HepG2 (cell line): Measurements from ENCODE around the gene KCNT2. TPM values are rescaled to one million over a fixed set of nuclear protein-coding genes. Genes with fewer than 3 reads are reported as not detected.

Source experiments
- ATAC-seq: fragments of 200-7000 bp; cut with Tn5 transposase; 3 replicates; pipeline ENCODE4 v1.9.1; 2020; ENCODE audit warnings: mild to moderate bottlenecking, moderate library complexity
- BruUV-seq: library from RNA; stranded (reverse); fragments of 400-500 nt; replicated peaks from 2 replicates; lab custom pipeline; 2021; lab: Mats Ljungman, UMichigan
- CTCF ChIA-PET: fragments of 300-600 bp; formaldehyde crosslinking; extraction: SDS; loops from one replicate; lab custom pipeline; 2021; ENCODE audit warnings: low total read pairs, inconsistent platforms, low intra/inter-chr PET ratio; lab: Yijun Ruan, JAX
- POLR2A ChIA-PET: fragments of 350-600 bp; sonication (Branson Sonifier 250); formaldehyde crosslinking; loops from one replicate; lab custom pipeline; 2020; ENCODE audit warnings: antibody characterized with exemption, inconsistent platforms; lab: Yijun Ruan, JAX
- DNase-seq: peaks from one replicate; pipeline ENCODE4 v3.0.0-alpha.2; 2015; ENCODE audit warnings: low spot score
- FAIRE-seq: peaks from 3 replicates; lab custom pipeline; 2011; peaks lifted over from hg19 to GRCh38; lab: Jason Lieb, UNC
- H2AFZ ChIP-seq: one replicate; pipeline ENCODE4 v1.6.1; 2011; ENCODE audit warnings: low read length, inconsistent platforms
- H3K27ac ChIP-seq: fragments of 300-600 bp; 3 replicates; pipeline ENCODE4 v1.8.0; 2011; ENCODE audit warnings: mixed run types, mild to moderate bottlenecking, mixed read lengths, low read length, inconsistent platforms; ENCODE audit not compliant: insufficient read depth; ENCODE audit errors: extremely low read length
- H3K27me3 ChIP-seq, 2 experiments: fragments of 200-600 bp in 1 of 2; 2 replicates in 1 of 2; 3 replicates in 1 of 2; pipeline versions ENCODE4 v1.6.0 to v1.8.0; 2011; ENCODE audit warnings: low read length in 2 of 2, mild to moderate bottlenecking in 2 of 2, moderate library complexity in 2 of 2, inconsistent platforms in 1 of 2; ENCODE audit not compliant: insufficient read depth in 2 of 2, control insufficient read depth in 1 of 2
- H3K36me3 ChIP-seq, 2 experiments: fragments of 200-600 bp in 1 of 2; replicated peaks in 1 of 2; 2 replicates in 1 of 2; 3 replicates in 1 of 2; pipeline versions ENCODE4 v1.5.1 to v1.8.0; 2011; ENCODE audit warnings: low read length in 2 of 2, inconsistent platforms in 1 of 2; ENCODE audit not compliant: insufficient read depth in 2 of 2, control insufficient read depth in 1 of 2
- H3K4me1 ChIP-seq: 2 replicates; pipeline ENCODE4 v1.5.1; 2012; ENCODE audit warnings: low read length, inconsistent platforms; ENCODE audit not compliant: insufficient read depth
- H3K4me2 ChIP-seq: 2 replicates; pipeline ENCODE4 v1.6.0; 2011; ENCODE audit warnings: low read depth, low read length, inconsistent platforms
- H3K4me3 ChIP-seq, 3 experiments: fragments of 200-600 bp in 1 of 3; sonication (generic), shearing (Covaris generic) in 1 of 3; replicated peaks in 1 of 3; 2 replicates each; pipeline ENCODE4 v1.5.1; 2011 to 2016; ENCODE audit warnings: low read length in 3 of 3, inconsistent platforms in 2 of 3, low read depth in 2 of 3, mild to moderate bottlenecking in 2 of 3, control low read depth in 1 of 3, mixed read lengths in 1 of 3; ENCODE audit not compliant: insufficient read depth in 1 of 3
- H3K79me2 ChIP-seq: one replicate; pipeline ENCODE4 v1.6.1; 2011; ENCODE audit warnings: low read length, inconsistent platforms; ENCODE audit not compliant: insufficient read depth
- H3K9ac ChIP-seq: 2 replicates; pipeline ENCODE4 v1.6.0; 2011; ENCODE audit warnings: mild to moderate bottlenecking, low read depth, low read length, inconsistent platforms; ENCODE audit not compliant: insufficient read depth
- H3K9me3 ChIP-seq: 2 replicates; pipeline ENCODE4 v1.5.1; 2012; ENCODE audit warnings: mild to moderate bottlenecking, low read length
- H4K20me1 ChIP-seq: 2 replicates; pipeline ENCODE4 v1.6.0; 2011; ENCODE audit warnings: inconsistent platforms, mild to moderate bottlenecking, low read length, moderate library complexity; ENCODE audit not compliant: insufficient read depth
- HOXA5 ChIP-seq: sonication (generic); formaldehyde crosslinking; IDR thresholded peaks from 2 replicates; pipeline ENCODE4 v1.4.0; 2020; ENCODE audit warnings: missing genetic modification reagents
- JUN ChIP-seq: sonication (generic); formaldehyde crosslinking; IDR thresholded peaks from 2 replicates; pipeline ENCODE4 v1.4.0; 2020; ENCODE audit warnings: mild to moderate bottlenecking, missing genetic modification reagents
- LBX2 ChIP-seq: sonication (generic); formaldehyde crosslinking; IDR thresholded peaks from 2 replicates; pipeline ENCODE4 v1.5.0; 2020; ENCODE audit warnings: missing genetic modification reagents, mild to moderate bottlenecking, borderline replicate concordance
- NBN ChIP-seq: fragments of 450-650 bp; conservative IDR thresholded peaks from 2 replicates; pipeline ENCODE4 v1.6.1; 2017
- NCOA5 ChIP-seq: sonication (generic); formaldehyde crosslinking; IDR thresholded peaks from 2 replicates; pipeline ENCODE4 v1.4.0; 2020; ENCODE audit warnings: missing genetic modification reagents
- PAWR ChIP-seq: sonication (generic); formaldehyde crosslinking; IDR thresholded peaks from 2 replicates; pipeline ENCODE4 v1.4.0; 2020; ENCODE audit warnings: missing genetic modification reagents, mild to moderate bottlenecking, borderline replicate concordance
- PAX8 ChIP-seq: sonication (generic); formaldehyde crosslinking; IDR thresholded peaks from 2 replicates; pipeline ENCODE4 v1.8.0; 2022; ENCODE audit warnings: mild to moderate bottlenecking, missing genetic modification reagents, borderline replicate concordance
- TCF7L2 ChIP-seq: IDR thresholded peaks from 2 replicates; pipeline ENCODE4 v1.6.1; 2011; ENCODE audit warnings: mild to moderate bottlenecking, low read depth, low read length, moderate library complexity
- ZNF10 ChIP-seq: sonication (generic); formaldehyde crosslinking; IDR thresholded peaks from 2 replicates; pipeline ENCODE4 v1.4.0; 2020; ENCODE audit warnings: mild to moderate bottlenecking, low read depth, missing genetic modification reagents, borderline replicate concordance
- ZNF446 ChIP-seq: sonication (generic); formaldehyde crosslinking; IDR thresholded peaks from 2 replicates; pipeline ENCODE4 v1.5.0; 2020; ENCODE audit warnings: mild to moderate bottlenecking, missing genetic modification reagents
- WGBS: methylation state at CpG from one replicate; pipeline ENCODE4 v1.1.6; 2017; ENCODE audit warnings: low lambda C conversion rate; 5-methylcytosine and 5-hydroxymethylcytosine counted together
- in situ Hi-C: cut with HindIII; loops from 2 replicates; pipeline ENCODE4 v1.10.0; 2017; ENCODE audit warnings: low pct_unique_long_range_greater_than_20kb; ENCODE audit not compliant: extremely low pct_ligation_motif_present
- intact Hi-C: fragments of 100-400 bp; cut with micrococcal nuclease; formaldehyde crosslinking; loops from one replicate; pipeline ENCODE4 v1.10.0; 2022; ENCODE audit not compliant: unreplicated experiment
- polyA plus RNA-seq, 8 experiments: library from polyadenylated mRNA; depleted of rRNA in 3 of 8; stranded (reverse) in 7 of 8; unstranded in 1 of 8; fragments of >200 nt; fragmentation: Illumina TruSeq in 4 of 8; extraction: Trizol in 4 of 8; gene quantifications; 2 replicates each; pipeline versions ENCODE4 v1.2.1 to v1.2.3, GENCODE V29; 2011 to 2016; ENCODE audit warnings: low read depth in 4 of 8, missing spikeins in 1 of 8, mixed read lengths in 1 of 8; ENCODE audit not compliant: insufficient read depth in 1 of 8
- total RNA-seq, 5 experiments: library from RNA; depleted of rRNA; stranded (reverse); fragments of >200 nt; fragmentation: Illumina TruSeq; extraction: Trizol; gene quantifications; 2 replicates each; pipeline ENCODE4 v1.2.3, GENCODE V29; 2016; ENCODE audit warnings: low read depth in 1 of 5
- TF ChIP-seq, protein P1 (sequence below): IDR thresholded peaks from 2 replicates; pipeline ENCODE4 v1.6.1; 2016
- TF ChIP-seq, protein P2 (sequence below): sonication (generic); formaldehyde crosslinking; IDR thresholded peaks from 2 replicates; pipeline ENCODE4 v1.4.0; 2020; ENCODE audit warnings: mild to moderate bottlenecking, missing genetic modification reagents
- TF ChIP-seq, protein P3 (sequence below): sonication (generic); formaldehyde crosslinking; IDR thresholded peaks from 2 replicates; pipeline ENCODE4 v1.8.0; 2022; ENCODE audit warnings: mild to moderate bottlenecking, missing genetic modification reagents, moderate library complexity
- TF ChIP-seq, protein P4 (sequence below): sonication (generic); formaldehyde crosslinking; IDR thresholded peaks from 2 replicates; pipeline ENCODE4 v1.8.0; 2022; ENCODE audit warnings: mild to moderate bottlenecking, missing genetic modification reagents

The KCNT2 gene
- total and polyA plus RNA-seq, 2 of the 13 experiments (the other 11 are each of a cell fraction or from before 2014, with no cell fraction given), result not detected

DNA sequence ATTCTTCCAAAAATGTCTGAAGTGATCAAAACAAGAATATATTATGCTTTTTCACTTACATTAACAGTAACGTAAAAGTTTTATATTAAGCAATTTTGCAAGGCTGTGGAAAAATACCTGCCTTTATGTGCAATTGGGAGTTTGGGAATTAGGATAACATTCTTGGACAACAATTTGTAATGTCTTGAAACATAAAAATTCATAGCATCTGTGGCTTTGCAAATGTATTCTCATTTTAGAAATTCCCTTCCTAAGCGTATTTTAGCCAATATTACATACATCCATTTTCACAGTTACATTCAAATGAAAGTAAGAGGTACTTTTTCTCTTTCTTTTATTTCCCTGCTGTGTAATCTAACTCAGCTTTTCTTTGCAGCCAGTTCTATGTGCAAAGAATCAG, 30.2 kb upstream of the KCNT2 start:
- H3K27ac ChIP-seq, result no peak overlapping the region
- DNase-seq (no peak), ATAC-seq (no peak), FAIRE-seq (no peak)
- BruUV-seq, result no TSS peak
- no peaks in the 10 kb centered on the region for H3K79me2 ChIP-seq
- no peaks in the 10 kb centered on the region for H3K4me1 ChIP-seq
- intact Hi-C loops, result no loop called here
- ChIA-PET CTCF (no interaction called here), POLR2A (no interaction called here)
- H3K9ac ChIP-seq, result no peak overlapping the region
- H4K20me1 ChIP-seq, result no peaks in the 10 kb centered on the region
- in situ Hi-C loops, result no loop called here
- no peak overlapping the region for H2AFZ ChIP-seq
- no peak overlapping the region for H3K4me3 ChIP-seq
- H3K27me3 ChIP-seq, result no peaks in the 10 kb centered on the region; a peak in 1 of 5 replicates
- no peaks in the 10 kb centered on the region for H3K9me3 ChIP-seq
- 48% methylated on average over 2 of the region's 2 CpGs for WGBS
- no peaks in the 10 kb centered on the region for H3K36me3 ChIP-seq
- no peak overlapping the region for H3K4me2 ChIP-seq
- no peak for TF ChIP-seq PAX8 (CRISPR knock-in tag)
- TF ChIP-seq, protein P1, sequence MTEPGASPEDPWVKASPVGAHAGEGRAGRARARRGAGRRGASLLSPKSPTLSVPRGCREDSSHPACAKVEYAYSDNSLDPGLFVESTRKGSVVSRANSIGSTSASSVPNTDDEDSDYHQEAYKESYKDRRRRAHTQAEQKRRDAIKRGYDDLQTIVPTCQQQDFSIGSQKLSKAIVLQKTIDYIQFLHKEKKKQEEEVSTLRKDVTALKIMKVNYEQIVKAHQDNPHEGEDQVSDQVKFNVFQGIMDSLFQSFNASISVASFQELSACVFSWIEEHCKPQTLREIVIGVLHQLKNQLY (CRISPR knock-in tag), result no peak
- TF ChIP-seq TCF7L2, result no peak
- TF ChIP-seq NBN, result no peak
- TF ChIP-seq, protein P2, sequence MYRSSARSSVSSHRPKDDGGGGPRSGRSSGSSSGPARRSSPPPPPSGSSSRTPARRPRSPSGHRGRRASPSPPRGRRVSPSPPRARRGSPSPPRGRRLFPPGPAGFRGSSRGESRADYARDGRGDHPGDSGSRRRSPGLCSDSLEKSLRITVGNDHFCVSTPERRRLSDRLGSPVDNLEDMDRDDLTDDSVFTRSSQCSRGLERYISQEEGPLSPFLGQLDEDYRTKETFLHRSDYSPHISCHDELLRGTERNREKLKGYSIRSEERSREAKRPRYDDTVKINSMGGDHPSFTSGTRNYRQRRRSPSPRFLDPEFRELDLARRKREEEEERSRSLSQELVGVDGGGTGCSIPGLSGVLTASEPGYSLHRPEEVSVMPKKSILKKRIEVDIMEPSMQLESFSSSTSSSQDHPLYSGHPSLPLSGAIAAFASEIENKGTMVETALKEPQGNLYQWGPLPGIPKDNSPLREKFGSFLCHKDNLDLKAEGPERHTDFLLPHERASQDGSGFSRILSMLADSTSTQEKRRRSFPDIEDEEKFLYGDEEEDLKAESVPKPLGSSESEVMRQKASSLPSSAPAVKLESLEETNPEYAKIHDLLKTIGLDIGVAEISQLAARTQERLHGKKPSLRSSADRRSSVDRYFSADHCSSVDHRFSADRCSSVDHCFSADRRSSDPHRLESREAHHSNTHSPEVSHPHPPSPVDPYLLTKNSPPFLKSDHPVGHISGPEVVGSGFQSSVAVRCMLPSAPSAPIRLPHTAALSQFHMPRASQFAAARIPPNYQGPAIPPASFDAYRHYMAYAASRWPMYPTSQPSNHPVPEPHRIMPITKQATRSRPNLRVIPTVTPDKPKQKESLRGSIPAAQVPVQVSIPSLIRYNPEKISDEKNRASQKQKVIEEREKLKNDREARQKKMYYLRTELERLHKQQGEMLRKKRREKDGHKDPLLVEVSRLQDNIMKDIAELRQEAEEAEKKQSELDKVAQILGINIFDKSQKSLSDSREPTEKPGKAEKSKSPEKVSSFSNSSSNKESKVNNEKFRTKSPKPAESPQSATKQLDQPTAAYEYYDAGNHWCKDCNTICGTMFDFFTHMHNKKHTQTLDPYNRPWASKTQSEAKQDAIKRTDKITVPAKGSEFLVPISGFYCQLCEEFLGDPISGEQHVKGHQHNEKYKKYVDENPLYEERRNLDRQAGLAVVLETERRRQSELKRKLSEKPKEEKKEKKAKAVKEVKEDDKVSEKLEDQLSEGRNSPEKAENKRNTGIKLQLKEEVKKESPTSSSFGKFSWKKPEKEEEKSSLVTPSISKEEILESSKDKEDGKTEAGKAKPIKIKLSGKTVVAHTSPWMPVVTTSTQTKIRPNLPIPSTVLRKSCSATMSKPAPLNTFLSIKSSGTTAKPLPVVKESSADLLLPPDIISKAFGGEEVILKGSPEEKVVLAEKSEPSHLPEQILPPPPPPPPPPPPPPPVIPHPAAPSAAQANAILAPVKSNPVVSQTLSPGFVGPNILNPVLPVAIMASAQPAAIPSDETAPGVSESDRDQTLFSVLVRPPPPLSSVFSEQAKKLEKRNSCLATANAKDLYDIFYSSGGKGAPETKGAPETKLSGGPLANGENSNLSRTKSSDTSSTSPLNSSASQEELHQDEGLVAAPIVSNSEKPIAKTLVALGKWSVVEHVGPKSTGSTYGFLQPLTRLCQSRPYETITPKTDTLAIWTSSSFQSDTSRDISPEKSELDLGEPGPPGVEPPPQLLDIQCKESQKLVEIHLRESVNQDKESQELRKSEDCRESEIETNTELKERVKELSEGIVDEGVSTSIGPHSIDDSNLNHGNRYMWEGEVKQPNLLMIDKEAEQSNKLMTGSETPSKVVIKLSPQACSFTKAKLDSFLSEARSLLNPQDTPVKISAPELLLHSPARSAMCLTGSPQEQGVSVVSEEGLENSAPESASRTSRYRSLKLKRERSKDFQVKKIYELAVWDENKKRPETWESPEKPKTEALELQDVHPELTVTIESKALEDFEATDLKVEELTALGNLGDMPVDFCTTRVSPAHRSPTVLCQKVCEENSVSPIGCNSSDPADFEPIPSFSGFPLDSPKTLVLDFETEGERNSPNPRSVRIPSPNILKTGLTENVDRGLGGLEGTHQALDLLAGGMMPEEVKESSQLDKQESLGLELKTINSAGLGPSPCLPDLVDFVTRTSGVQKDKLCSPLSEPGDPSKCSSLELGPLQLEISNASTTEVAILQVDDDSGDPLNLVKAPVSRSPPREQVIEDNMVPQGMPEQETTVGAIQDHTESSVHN (CRISPR knock-in tag), result no peak
- no peak for TF ChIP-seq ZNF10
- no peak for TF ChIP-seq JUN (CRISPR knock-in tag)
- TF ChIP-seq, protein P3, sequence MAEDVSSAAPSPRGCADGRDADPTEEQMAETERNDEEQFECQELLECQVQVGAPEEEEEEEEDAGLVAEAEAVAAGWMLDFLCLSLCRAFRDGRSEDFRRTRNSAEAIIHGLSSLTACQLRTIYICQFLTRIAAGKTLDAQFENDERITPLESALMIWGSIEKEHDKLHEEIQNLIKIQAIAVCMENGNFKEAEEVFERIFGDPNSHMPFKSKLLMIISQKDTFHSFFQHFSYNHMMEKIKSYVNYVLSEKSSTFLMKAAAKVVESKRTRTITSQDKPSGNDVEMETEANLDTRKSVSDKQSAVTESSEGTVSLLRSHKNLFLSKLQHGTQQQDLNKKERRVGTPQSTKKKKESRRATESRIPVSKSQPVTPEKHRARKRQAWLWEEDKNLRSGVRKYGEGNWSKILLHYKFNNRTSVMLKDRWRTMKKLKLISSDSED, result no peak
- TF ChIP-seq NCOA5 (CRISPR knock-in tag), result no peak
- TF ChIP-seq HOXA5, result no peak
- no peak for TF ChIP-seq ZNF446 (CRISPR knock-in tag)
- TF ChIP-seq LBX2 (CRISPR knock-in tag), result no peak
- TF ChIP-seq, protein P4, sequence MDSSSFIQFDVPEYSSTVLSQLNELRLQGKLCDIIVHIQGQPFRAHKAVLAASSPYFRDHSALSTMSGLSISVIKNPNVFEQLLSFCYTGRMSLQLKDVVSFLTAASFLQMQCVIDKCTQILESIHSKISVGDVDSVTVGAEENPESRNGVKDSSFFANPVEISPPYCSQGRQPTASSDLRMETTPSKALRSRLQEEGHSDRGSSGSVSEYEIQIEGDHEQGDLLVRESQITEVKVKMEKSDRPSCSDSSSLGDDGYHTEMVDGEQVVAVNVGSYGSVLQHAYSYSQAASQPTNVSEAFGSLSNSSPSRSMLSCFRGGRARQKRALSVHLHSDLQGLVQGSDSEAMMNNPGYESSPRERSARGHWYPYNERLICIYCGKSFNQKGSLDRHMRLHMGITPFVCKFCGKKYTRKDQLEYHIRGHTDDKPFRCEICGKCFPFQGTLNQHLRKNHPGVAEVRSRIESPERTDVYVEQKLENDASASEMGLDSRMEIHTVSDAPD (CRISPR knock-in tag), result no peak
- TF ChIP-seq PAWR (CRISPR knock-in tag), result no peak
